GM23338 (cell line): ENCODE results near the gene LNX2. TPM values are rescaled to one million over a fixed set of nuclear protein-coding genes. Genes with fewer than 3 reads are reported as not detected.

Source experiments
- ATAC-seq: fragments of 200-7000 bp; cut with Tn5 transposase; 3 replicates; pipeline ENCODE4 v1.9.1; 2020
- DNase-seq: peaks from one replicate; pipeline ENCODE4 v3.0.0-alpha.2; 2015; ENCODE audit warnings: low spot score
- H2AFZ ChIP-seq: fragments of 200-600 bp; sonication (generic); 2 replicates; pipeline ENCODE4 v1.8.0; 2016; ENCODE audit warnings: antibody characterized with exemption, mild to moderate bottlenecking, moderate library complexity
- H3F3A ChIP-seq: fragments of 200-600 bp; sonication (generic); replicated peaks from 2 replicates; pipeline ENCODE4 v1.8.0; 2017; ENCODE audit warnings: antibody characterized with exemption, mixed run types, low read depth
- H3K27ac ChIP-seq: fragments of 200-600 bp; sonication (generic); 2 replicates; pipeline ENCODE4 v1.6.1; 2016; ENCODE audit warnings: low read depth
- H3K27me3 ChIP-seq: fragments of 200-600 bp; sonication (generic); 2 replicates; pipeline ENCODE4 v1.8.0; 2016; ENCODE audit warnings: mild to moderate bottlenecking, mixed run types, moderate library complexity; ENCODE audit not compliant: insufficient read depth
- H3K36me3 ChIP-seq: fragments of 200-600 bp; sonication (generic); 2 replicates; pipeline ENCODE4 v1.8.0; 2016; ENCODE audit warnings: mild to moderate bottlenecking; ENCODE audit not compliant: insufficient read depth
- H3K4me1 ChIP-seq: fragments of 200-600 bp; sonication (generic); 2 replicates; pipeline ENCODE4 v1.8.0; 2016; ENCODE audit warnings: mild to moderate bottlenecking, moderate library complexity; ENCODE audit not compliant: insufficient read depth
- H3K4me2 ChIP-seq: fragments of 200-600 bp; sonication (generic); 2 replicates; pipeline ENCODE4 v1.7.1; 2017; ENCODE audit warnings: mixed run types
- H3K4me3 ChIP-seq: fragments of 200-600 bp; sonication (generic); 2 replicates; pipeline ENCODE4 v1.6.1; 2016; ENCODE audit warnings: mixed run types
- H3K79me2 ChIP-seq: fragments of 200-600 bp; sonication (generic); replicated peaks from 2 replicates; pipeline ENCODE4 v1.8.0; 2017; ENCODE audit warnings: mild to moderate bottlenecking; ENCODE audit not compliant: insufficient read depth
- H3K9me2 ChIP-seq: fragments of 200-600 bp; sonication (generic); 2 replicates; pipeline ENCODE4 v1.8.0; 2017; ENCODE audit not compliant: insufficient read depth
- H4K20me1 ChIP-seq: fragments of 200-600 bp; sonication (generic); replicated peaks from 2 replicates; pipeline ENCODE4 v1.8.0; 2017; ENCODE audit warnings: mild to moderate bottlenecking; ENCODE audit not compliant: insufficient read depth
- H3K27ac Mint-ChIP-seq: 2 replicates; pipeline ENCODE4 v1.8.0; 2020; ENCODE audit warnings: inconsistent platforms, mild to moderate bottlenecking, moderate library complexity, mixed read lengths
- H3K27me3 Mint-ChIP-seq: 3 replicates; pipeline ENCODE4 v1.8.0; 2022; ENCODE audit warnings: low read depth, mild to moderate bottlenecking, moderate library complexity, mixed read lengths, inconsistent platforms; ENCODE audit not compliant: insufficient read depth, poor library complexity
- H3K36me3 Mint-ChIP-seq: 3 replicates; pipeline ENCODE4 v1.8.0; 2021; ENCODE audit warnings: low read depth, mild to moderate bottlenecking, inconsistent platforms, moderate library complexity, mixed read lengths
- H3K4me1 Mint-ChIP-seq: 3 replicates; pipeline ENCODE4 v1.8.0; 2020; ENCODE audit warnings: mild to moderate bottlenecking, inconsistent platforms, mixed read lengths
- H3K4me3 Mint-ChIP-seq: 3 replicates; pipeline ENCODE4 v1.8.0; 2021; ENCODE audit warnings: moderate library complexity, mild to moderate bottlenecking, inconsistent platforms, mixed read lengths
- H3K9me3 Mint-ChIP-seq: 3 replicates; pipeline ENCODE4 v1.8.0; 2020; ENCODE audit warnings: moderate library complexity, mild to moderate bottlenecking, inconsistent platforms, mixed read lengths
- CREB1 ChIP-seq: fragments of 250-450 bp; sonication (Bioruptor Pico); IDR thresholded peaks from 2 replicates; pipeline ENCODE4 v1.5.0; 2020; ENCODE audit warnings: low read depth, mild to moderate bottlenecking, moderate library complexity
- CTCF ChIP-seq, 2 experiments: fragments of 200-600 bp in 1 of 2; sonication (generic) in 1 of 2; conservative IDR thresholded peaks; 2 replicates each; pipeline versions ENCODE4 v1.5.1 to v1.6.1; 2016 to 2017; ENCODE audit warnings: antibody characterized with exemption in 2 of 2, low read depth in 2 of 2, mild to moderate bottlenecking in 2 of 2, moderate library complexity in 1 of 2
- EZH2 ChIP-seq: fragments of 200-600 bp; sonication (generic); IDR thresholded peaks from one replicate; pipeline ENCODE4 v1.8.0; 2017; ENCODE audit warnings: antibody characterized with exemption, mild to moderate bottlenecking, low read depth; ENCODE audit not compliant: unreplicated experiment
- EZH2phosphoT487 ChIP-seq: fragments of 200-600 bp; sonication (generic); IDR thresholded peaks from one replicate; pipeline ENCODE4 v1.8.1; 2018; ENCODE audit warnings: antibody characterized with exemption; ENCODE audit not compliant: unreplicated experiment
- JUNB ChIP-seq: IDR thresholded peaks from one replicate; pipeline ENCODE4 v1.6.1; 2016; ENCODE audit warnings: antibody characterized with exemption; ENCODE audit not compliant: unreplicated experiment
- NANOG ChIP-seq: IDR thresholded peaks from 2 replicates; pipeline ENCODE4 v1.6.1; 2016; ENCODE audit warnings: antibody characterized with exemption, borderline replicate concordance
- POLR2AphosphoS5 ChIP-seq: IDR thresholded peaks from 2 replicates; pipeline ENCODE4 v1.6.1; 2016; ENCODE audit warnings: antibody characterized with exemption, low read depth
- REST ChIP-seq: IDR thresholded peaks from one replicate; pipeline ENCODE4 v1.6.1; 2018; ENCODE audit warnings: antibody characterized with exemption; ENCODE audit not compliant: unreplicated experiment
- STAT1 ChIP-seq: IDR thresholded peaks from one replicate; pipeline ENCODE4 v1.6.1; 2016; ENCODE audit warnings: antibody characterized with exemption; ENCODE audit not compliant: unreplicated experiment
- ZNF114 ChIP-seq: fragments of 250-450 bp; sonication (Bioruptor Pico); IDR thresholded peaks from 2 replicates; pipeline ENCODE4 v1.5.0; 2020; ENCODE audit warnings: mild to moderate bottlenecking, moderate library complexity
- ZNF331 ChIP-seq: fragments of 250-450 bp; sonication (Bioruptor Pico); IDR thresholded peaks from 2 replicates; pipeline ENCODE4 v1.5.0; 2020; ENCODE audit warnings: low read depth, mild to moderate bottlenecking, moderate library complexity
- ZNF462 ChIP-seq: fragments of 250-450 bp; sonication (Bioruptor Pico); IDR thresholded peaks from 2 replicates; pipeline ENCODE4 v1.5.0; 2020; ENCODE audit warnings: mild to moderate bottlenecking, moderate library complexity
- polyA plus RNA-seq: library from polyadenylated mRNA; unstranded; fragments of >200 nt; fragmentation: Nextera tagmentation; extraction: Ambion mirVana; gene quantifications from 2 replicates; pipeline ENCODE4 v1.2.1, GENCODE V29; 2016
- total RNA-seq: library from RNA; depleted of rRNA; stranded (reverse); fragments of >200 nt; shearing (Covaris generic); gene quantifications from 2 replicates; pipeline ENCODE4 v1.2.3, GENCODE V29; 2014
- TF ChIP-seq, protein P1 (sequence below): IDR thresholded peaks from 2 replicates; pipeline ENCODE4 v1.6.1; 2016; ENCODE audit warnings: antibody characterized with exemption

Gene LNX2
- total and polyA plus RNA-seq, 2 experiments from 2014 or later = 3.7 to 18.0 TPM

DNA sequence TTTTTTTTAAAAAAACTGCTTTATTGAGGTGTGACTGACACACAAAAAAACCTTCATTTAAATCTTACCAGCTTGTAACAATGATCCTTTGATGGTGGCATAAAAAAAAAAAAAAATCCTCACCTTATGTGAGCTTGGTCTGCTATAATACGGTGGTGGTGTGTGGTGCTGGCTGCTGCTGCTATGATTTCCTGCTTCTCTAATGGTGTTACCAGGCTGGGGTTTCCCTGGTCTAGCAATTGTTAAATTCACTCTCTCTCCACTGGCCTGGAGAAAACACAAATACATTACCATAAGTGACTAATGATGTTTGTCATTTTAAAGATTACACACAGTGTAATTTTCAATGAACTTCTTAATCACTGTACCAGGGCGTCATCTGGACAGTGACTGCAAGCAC lies 60.6 kb downstream of the LNX2 start:
- H3K36me3 ChIP-seq = 0 out of 2 replicates have a peak, but pooled peaks cover 12% of the 10 kb centered on the region
- no peaks in the 10 kb centered on the region for H4K20me1 ChIP-seq
- Mint-ChIP-seq H3K4me3 (no peak overlapping the region), H3K4me1 (no peaks in the 10 kb centered on the region), H3K36me3 (peaks cover 19% of the 10 kb centered on the region), H3K9me3 (no peaks in the 10 kb centered on the region), H3K27me3 (no peaks in the 10 kb centered on the region), H3K27ac (no peak overlapping the region)
- H3K79me2 ChIP-seq = no peaks in the 10 kb centered on the region
- no peaks in the 10 kb centered on the region for H3K4me1 ChIP-seq
- DNase-seq (no peak), ATAC-seq (no peak)
- TF ChIP-seq EZH2 (no peak), POLR2AphosphoS5 (no peak), CTCF (conservative IDR thresholded peaks at IDR 0.05; ENCODE audit: low read depth in 2 of 2) (no peak), ZNF331 (CRISPR knock-in tag) (no peak), CREB1 (CRISPR knock-in tag) (no peak), STAT1 (no peak), EZH2phosphoT487 (no peak), ZNF462 (no peak), ZNF114 (no peak), JUNB (no peak), NANOG (no peak), REST (no peak)
- TF ChIP-seq, protein P1, sequence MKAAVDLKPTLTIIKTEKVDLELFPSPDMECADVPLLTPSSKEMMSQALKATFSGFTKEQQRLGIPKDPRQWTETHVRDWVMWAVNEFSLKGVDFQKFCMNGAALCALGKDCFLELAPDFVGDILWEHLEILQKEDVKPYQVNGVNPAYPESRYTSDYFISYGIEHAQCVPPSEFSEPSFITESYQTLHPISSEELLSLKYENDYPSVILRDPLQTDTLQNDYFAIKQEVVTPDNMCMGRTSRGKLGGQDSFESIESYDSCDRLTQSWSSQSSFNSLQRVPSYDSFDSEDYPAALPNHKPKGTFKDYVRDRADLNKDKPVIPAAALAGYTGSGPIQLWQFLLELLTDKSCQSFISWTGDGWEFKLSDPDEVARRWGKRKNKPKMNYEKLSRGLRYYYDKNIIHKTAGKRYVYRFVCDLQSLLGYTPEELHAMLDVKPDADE = no peak
- no peak overlapping the region for H3K27ac ChIP-seq
- no peaks in the 10 kb centered on the region for H3K9me2 ChIP-seq
- no peak overlapping the region for H2AFZ ChIP-seq
- H3K4me2 ChIP-seq = no peak overlapping the region
- H3K4me3 ChIP-seq = no peak overlapping the region
- no peaks in the 10 kb centered on the region for H3K27me3 ChIP-seq
- H3F3A ChIP-seq = no peaks in the 10 kb centered on the region
